ENCODE results near the gene NFKBIB. TPM values are rescaled to one million over a fixed set of nuclear protein-coding genes. Genes with fewer than 3 reads are reported as not detected.
"Not testable (repeated sequence)": the region's sequence is repeated elsewhere in the genome, so short reads cannot be mapped to it uniquely, and the experiment has no call there.

The NFKBIB gene
- total RNA-seq, 1 experiment from 2014 or later: 45.4 TPM

GRCh38 chr19:38869836-38870607 lies 29.7 kb upstream of the NFKBIB start:
- Mint-ChIP-seq H3K27ac (ENCODE audit: low read depth, unreplicated experiment) (no peak overlapping the region), H3K27me3 (ENCODE audit: insufficient read depth, unreplicated experiment) (no peaks in the 10 kb centered on the region), H3K36me3 (ENCODE audit: insufficient read depth, unreplicated experiment) (no peaks in the 10 kb centered on the region), H3K9me3 (ENCODE audit: unreplicated experiment) (no peaks in the 10 kb centered on the region), H3K4me1 (ENCODE audit: insufficient read depth, unreplicated experiment) (peaks cover 5% of the 10 kb centered on the region), H3K4me3 (ENCODE audit: unreplicated experiment) (peak overlapping the region; percentile 50)
- BruUV-seq (replicated peaks): no TSS peak
- TF ChIP-seq CTCF (IDR thresholded peaks at IDR 0.05; ENCODE audit: unreplicated experiment): peak; percentile 41
- POLR2A ChIA-PET: no interaction called here
- intact Hi-C loops (cut with micrococcal nuclease): no loop called here
- CTCF ChIA-PET: interaction anchor here (0.7 to 1.4 kb wide), 2 partner anchors 17 to 252 kb away, joined by 3 to 5 read pairs; no protein-coding TSS in a partner anchor
- peak; percentile 39 for DNase-seq (ENCODE audit: unreplicated experiment)

- DNase-seq (ENCODE audit: unreplicated experiment): no peak
- Mint-ChIP-seq H3K4me1 (ENCODE audit: insufficient read depth, unreplicated experiment) (peaks cover 5% of the 10 kb centered on the region), H3K27me3 (ENCODE audit: insufficient read depth, unreplicated experiment) (no peaks in the 10 kb centered on the region), H3K27ac (ENCODE audit: low read depth, unreplicated experiment) (no peak overlapping the region), H3K9me3 (ENCODE audit: unreplicated experiment) (no peaks in the 10 kb centered on the region), H3K36me3 (ENCODE audit: insufficient read depth, unreplicated experiment) (no peaks in the 10 kb centered on the region), H3K4me3 (ENCODE audit: unreplicated experiment) (no peak overlapping the region)
- no TSS peak for BruUV-seq (replicated peaks)
- CTCF ChIA-PET: interaction anchor here (0.7 to 1.4 kb wide), 2 partner anchors 17 to 252 kb away, joined by 3 to 5 read pairs; no protein-coding TSS in a partner anchor
- POLR2A ChIA-PET: no interaction called here
- intact Hi-C loops (cut with micrococcal nuclease): no loop called here
- TF ChIP-seq CTCF (IDR thresholded peaks at IDR 0.05; ENCODE audit: unreplicated experiment): no peak
Observed at GRCh38 chr19:38870612-38871011, 29.2 kb upstream of the NFKBIB start.

- H3K4me3 Mint-ChIP-seq (ENCODE audit: unreplicated experiment); H3K27ac Mint-ChIP-seq (ENCODE audit: low read depth, unreplicated experiment); DNase-seq (ENCODE audit: unreplicated experiment); intact Hi-C loops (cut with micrococcal nuclease); H3K36me3 Mint-ChIP-seq (ENCODE audit: insufficient read depth, unreplicated experiment); H3K9me3 Mint-ChIP-seq (ENCODE audit: unreplicated experiment); BruUV-seq (replicated peaks); H3K27me3 Mint-ChIP-seq (ENCODE audit: insufficient read depth, unreplicated experiment): not testable (repeated sequence)
- peaks cover 14% of the 10 kb centered on the region for H3K4me1 Mint-ChIP-seq (ENCODE audit: insufficient read depth, unreplicated experiment)
- CTCF ChIA-PET: interaction anchor here (0.6 to 1.7 kb wide), 4 partner anchors 9 to 234 kb away, joined by 3 to 8 read pairs (median 3); no protein-coding TSS in a partner anchor
- POLR2A ChIA-PET: interaction anchor here (0.6 to 2.2 kb wide), 2 partner anchors 20 to 21 kb away, joined by 3 to 8 read pairs; no protein-coding TSS in a partner anchor
Observed at GRCh38 chr19:38873400-38873799, 26.4 kb upstream of the NFKBIB start.

- Mint-ChIP-seq H3K27ac (ENCODE audit: low read depth, unreplicated experiment) (no peak overlapping the region), H3K9me3 (ENCODE audit: unreplicated experiment) (no peaks in the 10 kb centered on the region), H3K4me1 (ENCODE audit: insufficient read depth, unreplicated experiment) (peaks cover 9% of the 10 kb centered on the region), H3K27me3 (ENCODE audit: insufficient read depth, unreplicated experiment) (no peaks in the 10 kb centered on the region), H3K36me3 (ENCODE audit: insufficient read depth, unreplicated experiment) (no peaks in the 10 kb centered on the region), H3K4me3 (ENCODE audit: unreplicated experiment) (no peak overlapping the region)
- BruUV-seq (replicated peaks): no TSS peak
- CTCF ChIA-PET: interaction anchor here (0.6 to 0.9 kb wide), 3 partner anchors 38 to 218 kb away, joined by 3 to 6 read pairs (median 3); no protein-coding TSS in a partner anchor
- intact Hi-C loops (cut with micrococcal nuclease): no loop called here
- POLR2A ChIA-PET: interaction anchor here (0.6 to 1.9 kb wide), 2 partner anchors 44 to 55 kb away, joined by 4 to 5 read pairs; partner anchors contain the start of genes MRPS12 and SARS2
- TF ChIP-seq CTCF (IDR thresholded peaks at IDR 0.05; ENCODE audit: unreplicated experiment): no peak
- no peak for DNase-seq (ENCODE audit: unreplicated experiment)
Observed at GRCh38 chr19:38875656-38876395, 23.9 kb upstream of the NFKBIB start.

Measured in MCF 10A (cell line).